NCI-H446 treated with DMSO at 0.1 percent for 48 hours (cell line): ENCODE data around the gene SLC24A4.

Source experiments
- DNase-seq: peaks from one replicate; lab custom pipeline; 2025; lab: John Stamatoyannopoulos, UW

SLC24A4 gene

GRCh38 chr14:92546347-92547053 is 223.5 kb downstream of the SLC24A4 start:
- no peak for DNase-seq

GRCh38 chr14:92549105-92549858 is 226.3 kb downstream of the SLC24A4 start:
- DNase-seq: no peak

- no peak for DNase-seq
Measured at GRCh38 chr14:92549859-92550230, 226.9 kb downstream of the SLC24A4 start.
